Measurements from ENCODE around the gene CKAP4. TPM values are rescaled to one million over a fixed set of nuclear protein-coding genes. Genes with fewer than 3 reads are reported as not detected.

CKAP4 gene
- total and polyA plus RNA-seq, 2 experiments from 2014 or later = 151 to 258 TPM

DNA sequence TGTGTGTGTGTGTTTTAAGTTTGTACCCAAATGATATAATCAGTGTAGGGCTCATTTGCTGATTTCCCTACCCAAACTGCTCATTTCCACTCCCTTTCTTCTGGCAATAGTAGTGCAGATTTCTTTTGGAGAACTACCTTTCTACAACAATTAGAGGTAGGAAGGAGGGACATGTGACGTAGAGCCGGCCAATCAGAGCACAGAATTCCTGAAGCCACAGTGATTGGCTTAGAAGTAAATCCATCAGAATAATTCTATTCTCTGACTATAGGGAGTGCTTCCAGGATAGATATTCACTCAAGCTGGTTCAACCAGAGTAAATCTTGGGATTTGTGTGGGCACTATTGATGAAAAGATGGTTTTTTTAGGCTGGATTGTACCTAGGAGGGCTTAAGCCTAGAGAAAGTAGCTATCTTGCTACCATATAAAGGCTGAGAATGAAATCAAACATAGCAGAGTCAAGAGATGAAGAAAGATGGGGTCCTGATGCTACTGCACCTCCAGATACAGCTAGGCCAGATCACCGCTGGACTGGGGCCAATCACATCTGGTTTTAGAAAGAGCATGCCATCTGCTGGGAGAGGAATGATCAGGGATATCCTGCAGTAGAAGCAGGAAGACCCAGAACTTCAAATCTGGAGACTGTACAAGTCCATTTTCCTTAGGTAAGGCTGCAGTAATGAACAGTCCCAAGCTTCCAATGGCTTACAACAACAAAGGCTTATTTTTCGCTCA, 55.0 kb downstream of the CKAP4 start:
- Histone ChIP-seq H2AFZ (no peak overlapping the region), H4K20me1 (ENCODE audit: insufficient read depth, poor library complexity, severe bottlenecking) (no peaks in the 10 kb centered on the region), H3K36me3 (replicated peaks; ENCODE audit: insufficient read depth, low read depth) (no peaks in the 10 kb centered on the region), H3K4me1 (ENCODE audit: insufficient read depth) (peaks cover 3% of the 10 kb centered on the region), H3K27ac (no peak overlapping the region), H3K4me3 (no peak overlapping the region), H3K27me3 (no peaks in the 10 kb centered on the region), H3K9me2 (replicated peaks; ENCODE audit: insufficient read depth) (no peaks in the 10 kb centered on the region), H3K79me2 (no peaks in the 10 kb centered on the region), H3K4me2 (no peak overlapping the region), H3K9me3 (ENCODE audit: low read depth) (no peaks in the 10 kb centered on the region)
- no peak for TF ChIP-seq EZH2phosphoT487 (IDR thresholded peaks at IDR 0.05; ENCODE audit: low read depth, severe bottlenecking, unreplicated experiment)
- no peak for TF ChIP-seq CTCF (IDR thresholded peaks at IDR 0.05; ENCODE audit: poor library complexity)
- no peak for TF ChIP-seq EZH2 (IDR thresholded peaks at IDR 0.05; ENCODE audit: borderline replicate concordance)
- no peak for DNase-seq (ENCODE audit: low spot score)
- 97% methylated on average over 4 of the region's 4 CpGs for WGBS (ENCODE audit: low lambda C conversion rate, missing lambda C conversion rate)

- Histone ChIP-seq H2AFZ (no peak overlapping the region), H3K9me2 (replicated peaks; ENCODE audit: insufficient read depth) (no peaks in the 10 kb centered on the region), H3K4me2 (no peak overlapping the region), H4K20me1 (ENCODE audit: insufficient read depth, poor library complexity, severe bottlenecking) (no peaks in the 10 kb centered on the region), H3K4me1 (ENCODE audit: insufficient read depth) (peaks cover 3% of the 10 kb centered on the region), H3K9me3 (ENCODE audit: low read depth) (no peaks in the 10 kb centered on the region), H3K79me2 (no peaks in the 10 kb centered on the region), H3K27ac (no peak overlapping the region), H3K27me3 (no peaks in the 10 kb centered on the region), H3K36me3 (replicated peaks; ENCODE audit: insufficient read depth, low read depth) (no peaks in the 10 kb centered on the region), H3K4me3 (no peak overlapping the region)
- no peak for TF ChIP-seq CTCF (IDR thresholded peaks at IDR 0.05; ENCODE audit: poor library complexity)
- TF ChIP-seq EZH2phosphoT487 (IDR thresholded peaks at IDR 0.05; ENCODE audit: low read depth, severe bottlenecking, unreplicated experiment) = no peak
- no peak for TF ChIP-seq EZH2 (IDR thresholded peaks at IDR 0.05; ENCODE audit: borderline replicate concordance)
- no peak for DNase-seq (ENCODE audit: low spot score)
- WGBS (ENCODE audit: low lambda C conversion rate, missing lambda C conversion rate) = 91% methylated on average over 3 of the region's 3 CpGs
Observed at GRCh38 chr12:106190581-106190980, 57.2 kb downstream of the CKAP4 start.

- Histone ChIP-seq H3K36me3 (replicated peaks; ENCODE audit: insufficient read depth, low read depth) (no peaks in the 10 kb centered on the region), H2AFZ (no peak overlapping the region), H3K9me2 (replicated peaks; ENCODE audit: insufficient read depth) (no peaks in the 10 kb centered on the region), H3K79me2 (no peaks in the 10 kb centered on the region), H4K20me1 (ENCODE audit: insufficient read depth, poor library complexity, severe bottlenecking) (no peaks in the 10 kb centered on the region), H3K4me1 (ENCODE audit: insufficient read depth) (no peaks in the 10 kb centered on the region), H3K4me2 (no peak overlapping the region), H3K4me3 (no peak overlapping the region), H3K27ac (no peak overlapping the region), H3K27me3 (no peaks in the 10 kb centered on the region), H3K9me3 (ENCODE audit: low read depth) (no peaks in the 10 kb centered on the region)
- TF ChIP-seq CTCF (IDR thresholded peaks at IDR 0.05; ENCODE audit: poor library complexity) = no peak
- no peak for TF ChIP-seq EZH2phosphoT487 (IDR thresholded peaks at IDR 0.05; ENCODE audit: low read depth, severe bottlenecking, unreplicated experiment)
- WGBS (ENCODE audit: low lambda C conversion rate, missing lambda C conversion rate) = 95% methylated on average over 4 of the region's 4 CpGs
- no peak for DNase-seq (ENCODE audit: low spot score)
Observed at GRCh38 chr12:106189341-106189740, 58.5 kb downstream of the CKAP4 start.

Measured in hepatocyte (in vitro differentiated cells).